Measurements from ENCODE around the gene MITF. TPM values are rescaled to one million over a fixed set of nuclear protein-coding genes. Genes with fewer than 3 reads are reported as not detected.

Gene MITF
- total RNA-seq, 4 donors from 2014 or later: 12.2 to 20.9 (median 17.1) TPM

GRCh38 chr3:69896095-69896494, 156.8 kb downstream of the MITF start:
- intact Hi-C loops (cut with DNase I; ENCODE audit: low total_unique reads) (no loop called here), in situ Hi-C loops (cut with MboI; ENCODE audit: low pct_ligation_motif_present in 1 of 4, low pct_unique_long_range_greater_than_20kb in 1 of 4, low sequenced_read_pairs in 3 of 4) (no loop called here)
- Histone ChIP-seq H3K4me3 (no peak overlapping the region), H3K27me3 (no peaks in the 10 kb centered on the region), H3K9me3 (no peaks in the 10 kb centered on the region), H3K27ac (no peak overlapping the region), H3K4me1 (no peaks in the 10 kb centered on the region), H3K36me3 (no peaks in the 10 kb centered on the region)
- DNase-seq: no peak
- WGBS, 2 donors (ENCODE audit: low coverage in 1 of 2): 71 to 83% methylated on average over 1 of the region's 1 CpG
- TF ChIP-seq CTCF (IDR thresholded peaks at IDR 0.05): no peak
- no peak for TF ChIP-seq POLR2AphosphoS5 (IDR thresholded peaks at IDR 0.05)
- no peak for TF ChIP-seq POLR2A (IDR thresholded peaks at IDR 0.05)
- TF ChIP-seq EP300 (IDR thresholded peaks at IDR 0.05; ENCODE audit: low read depth): no peak

GRCh38 chr3:69900331-69900730, 161.1 kb downstream of the MITF start:
- no peak overlapping the region for H3K4me3 ChIP-seq
- no peaks in the 10 kb centered on the region for H3K27me3 ChIP-seq
- H3K4me1 ChIP-seq: no peaks in the 10 kb centered on the region
- intact Hi-C loops (cut with DNase I; ENCODE audit: low total_unique reads) (no loop called here), in situ Hi-C loops (cut with MboI; ENCODE audit: low pct_ligation_motif_present in 1 of 4, low pct_unique_long_range_greater_than_20kb in 1 of 4, low sequenced_read_pairs in 3 of 4) (no loop called here)
- 60 to 72% methylated on average over 1 of the region's 1 CpG for WGBS, 2 donors (ENCODE audit: low coverage in 1 of 2)
- no peak for DNase-seq
- TF ChIP-seq CTCF (IDR thresholded peaks at IDR 0.05) (no peak), EP300 (IDR thresholded peaks at IDR 0.05; ENCODE audit: low read depth) (no peak), POLR2A (IDR thresholded peaks at IDR 0.05) (no peak), POLR2AphosphoS5 (IDR thresholded peaks at IDR 0.05) (no peak)
- H3K27ac ChIP-seq: no peak overlapping the region
- H3K9me3 ChIP-seq: no peaks in the 10 kb centered on the region
- H3K36me3 ChIP-seq: no peaks in the 10 kb centered on the region

- DNase-seq: no peak
- TF ChIP-seq CTCF (IDR thresholded peaks at IDR 0.05) (no peak), POLR2A (IDR thresholded peaks at IDR 0.05) (no peak), EP300 (IDR thresholded peaks at IDR 0.05; ENCODE audit: low read depth) (no peak), POLR2AphosphoS5 (IDR thresholded peaks at IDR 0.05) (no peak)
- in situ Hi-C loops (cut with MboI; ENCODE audit: low pct_ligation_motif_present in 1 of 4, low pct_unique_long_range_greater_than_20kb in 1 of 4, low sequenced_read_pairs in 3 of 4): no loop called here
- 100% methylated on average over 1 of the region's 1 CpG for WGBS, 2 donors (ENCODE audit: low coverage in 1 of 2)
- no peaks in the 10 kb centered on the region for H3K27me3 ChIP-seq
- no peaks in the 10 kb centered on the region for H3K4me1 ChIP-seq
- H3K9me3 ChIP-seq: no peaks in the 10 kb centered on the region
- intact Hi-C loops (cut with DNase I; ENCODE audit: low total_unique reads): no loop called here
- no peaks in the 10 kb centered on the region for H3K36me3 ChIP-seq
- no peak overlapping the region for H3K27ac ChIP-seq
- H3K4me3 ChIP-seq: no peak overlapping the region
Observed at GRCh38 chr3:69901802-69902201, 162.5 kb downstream of the MITF start.

GRCh38 chr3:69902386-69902785, 163.1 kb downstream of the MITF start:
- Histone ChIP-seq H3K27ac (no peak overlapping the region), H3K4me3 (no peak overlapping the region), H3K36me3 (no peaks in the 10 kb centered on the region), H3K27me3 (no peaks in the 10 kb centered on the region), H3K4me1 (peaks cover 0 to 4% (median 0%) of the 10 kb centered on the region in 4 donors), H3K9me3 (no peaks in the 10 kb centered on the region)
- no peak for TF ChIP-seq CTCF (IDR thresholded peaks at IDR 0.05)
- TF ChIP-seq EP300 (IDR thresholded peaks at IDR 0.05; ENCODE audit: low read depth): no peak
- no peak for TF ChIP-seq POLR2AphosphoS5 (IDR thresholded peaks at IDR 0.05)
- no peak for TF ChIP-seq POLR2A (IDR thresholded peaks at IDR 0.05)
- intact Hi-C loops (cut with DNase I; ENCODE audit: low total_unique reads): no loop called here
- WGBS, 2 donors (ENCODE audit: low coverage in 1 of 2): 79 to 84% methylated on average over 1 of the region's 1 CpG
- no peak for DNase-seq
- in situ Hi-C loops (cut with MboI; ENCODE audit: low pct_ligation_motif_present in 1 of 4, low pct_unique_long_range_greater_than_20kb in 1 of 4, low sequenced_read_pairs in 3 of 4): no loop called here
